Measurements from ENCODE around the gene CAPN12.

Gene CAPN12

DNA sequence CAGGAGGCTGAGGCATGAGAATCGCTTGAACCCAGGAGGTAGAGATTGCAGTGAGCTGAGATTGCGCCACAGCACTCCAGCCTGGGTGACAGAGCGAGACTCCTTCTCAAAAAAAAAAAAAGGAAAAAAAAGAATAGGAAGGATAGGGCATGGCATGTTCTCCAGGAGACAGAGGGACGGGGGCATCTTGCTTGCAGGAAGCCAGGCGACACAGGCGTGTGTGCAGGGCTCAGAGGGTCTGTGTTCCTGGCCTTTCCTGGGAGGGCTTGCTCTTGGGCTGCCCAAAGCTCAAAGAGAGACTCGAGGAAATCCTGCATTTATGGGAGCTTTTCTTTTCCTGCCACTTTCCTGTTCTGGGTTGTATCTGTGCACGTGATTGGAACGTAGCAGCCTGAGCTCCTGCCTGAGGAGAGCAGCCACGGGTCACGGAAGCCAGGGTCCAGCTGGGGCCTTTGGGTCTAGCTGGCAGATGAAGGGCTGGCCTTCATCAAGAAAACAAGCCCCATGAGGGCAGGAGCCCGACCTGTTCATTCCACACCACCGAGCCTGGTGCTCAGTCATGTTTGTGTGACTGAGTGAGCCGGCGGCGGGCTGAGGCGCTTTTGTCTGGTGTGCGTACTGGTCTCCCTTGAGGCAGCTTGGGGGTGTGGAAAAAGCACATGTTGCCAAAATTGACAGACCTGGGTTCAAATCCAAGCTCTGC, 44.5 kb downstream of the CAPN12 start:
- DNase-seq (ENCODE audit: low spot score) = no peak
- in situ Hi-C loops (cut with MboI; ENCODE audit: low pct_unique_long_range_greater_than_20kb, low sequenced_read_pairs, unreplicated experiment) = no loop called here
- no peak for TF ChIP-seq CTCF (IDR thresholded peaks at IDR 0.05; ENCODE audit: extremely low read depth, insufficient read depth, missing control alignments)

GRCh38 chr19:38699027-38699346, 45.3 kb downstream of the CAPN12 start:
- in situ Hi-C loops (cut with MboI; ENCODE audit: low pct_unique_long_range_greater_than_20kb, low sequenced_read_pairs, unreplicated experiment) = no loop called here
- no peak for DNase-seq (ENCODE audit: low spot score)
- no peak for TF ChIP-seq CTCF (IDR thresholded peaks at IDR 0.05; ENCODE audit: extremely low read depth, insufficient read depth, missing control alignments)

- DNase-seq (ENCODE audit: low spot score) = no peak
- in situ Hi-C loops (cut with MboI; ENCODE audit: low pct_unique_long_range_greater_than_20kb, low sequenced_read_pairs, unreplicated experiment) = no loop called here
Measured at GRCh38 chr19:38698225-38699026, 45.8 kb downstream of the CAPN12 start.

GRCh38 chr19:38697641-38698071, 46.6 kb downstream of the CAPN12 start:
- DNase-seq (ENCODE audit: low spot score) = no peak
- in situ Hi-C loops (cut with MboI; ENCODE audit: low pct_unique_long_range_greater_than_20kb, low sequenced_read_pairs, unreplicated experiment) = no loop called here

More at GRCh38 chr19:38698225-38699026, 45.8 kb downstream of the CAPN12 start:
- no peak for TF ChIP-seq CTCF (IDR thresholded peaks at IDR 0.05; ENCODE audit: extremely low read depth, insufficient read depth, missing control alignments)

GRCh38 chr19:38697197-38697596, 47.1 kb downstream of the CAPN12 start:
- no peak for DNase-seq (ENCODE audit: low spot score)
- in situ Hi-C loops (cut with MboI; ENCODE audit: low pct_unique_long_range_greater_than_20kb, low sequenced_read_pairs, unreplicated experiment) = no loop called here
- no peak for TF ChIP-seq CTCF (IDR thresholded peaks at IDR 0.05; ENCODE audit: extremely low read depth, insufficient read depth, missing control alignments)

More at GRCh38 chr19:38697641-38698071, 46.6 kb downstream of the CAPN12 start:
- no peak for TF ChIP-seq CTCF (IDR thresholded peaks at IDR 0.05; ENCODE audit: extremely low read depth, insufficient read depth, missing control alignments)

DNA sequence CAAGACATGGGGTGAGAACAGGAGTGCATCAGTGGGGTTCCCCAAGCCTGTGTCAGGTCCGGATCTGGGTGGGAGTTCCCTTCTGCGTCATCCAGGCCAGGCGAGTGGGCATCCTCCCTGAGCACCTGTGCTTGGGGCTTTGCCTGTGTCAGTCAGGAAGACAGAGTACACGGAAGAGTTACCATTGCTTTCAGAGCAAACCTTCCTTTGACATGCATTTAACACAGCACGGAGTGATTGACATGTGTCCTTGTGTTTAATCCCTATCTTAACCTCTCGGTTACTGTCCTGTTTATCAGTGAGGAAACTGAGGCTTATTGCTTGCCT, 47.6 kb downstream of the CAPN12 start:
- in situ Hi-C loops (cut with MboI; ENCODE audit: low pct_unique_long_range_greater_than_20kb, low sequenced_read_pairs, unreplicated experiment) = no loop called here
- DNase-seq (ENCODE audit: low spot score) = no peak
- no peak for TF ChIP-seq CTCF (IDR thresholded peaks at IDR 0.05; ENCODE audit: extremely low read depth, insufficient read depth, missing control alignments)

All from GM13977 (cell line).